Colonic mucosa (tissue), 4 donors: ENCODE results near the gene CA10. TPM values are rescaled to one million over a fixed set of nuclear protein-coding genes. Genes with fewer than 3 reads are reported as not detected.

Experiments used
- DNase-seq: peaks from one replicate; pipeline ENCODE4 v3.0.0-alpha.2; 2020
- H3K27ac ChIP-seq: fragments of 200-600 bp; one replicate; pipeline ENCODE4 v1.8.0; 2021
- H3K27me3 ChIP-seq: fragments of 200-600 bp; one replicate; pipeline ENCODE4 v1.8.0; 2021
- H3K36me3 ChIP-seq: fragments of 200-600 bp; one replicate; pipeline ENCODE4 v1.8.0; 2021
- H3K4me1 ChIP-seq: fragments of 200-600 bp; one replicate; pipeline ENCODE4 v1.8.0; 2021; ENCODE audit warnings: mild to moderate bottlenecking
- H3K4me3 ChIP-seq: fragments of 200-600 bp; one replicate; pipeline ENCODE4 v1.8.0; 2021
- H3K9ac ChIP-seq, 2 donors: one replicate each; pipeline ENCODE4 v1.7.0; 2013; ENCODE audit warnings: control low read depth in 2 of 2, low read depth in 2 of 2, low read length in 2 of 2
- H3K9me3 ChIP-seq: fragments of 200-600 bp; one replicate; pipeline ENCODE4 v1.8.0; 2021
- intact Hi-C: fragments of 100-400 bp; cut with DNase I; formaldehyde crosslinking; loops from one replicate; pipeline ENCODE4 v1.14.1; 2022
- total RNA-seq, 2 donors: library from RNA; stranded (reverse); fragmentation: NEBNext Ultra II Directional in 1 of 2; extraction: Animal tissue kit (Norgen Biotek cat#: 25700) in 1 of 2; gene quantifications; one replicate each; pipeline ENCODE4 v1.2.1, GENCODE V29; 2021
- TF ChIP-seq, protein P1 (sequence below): fragments of 200-600 bp; IDR thresholded peaks from one replicate; pipeline ENCODE4 v1.8.0; 2022; ENCODE audit warnings: antibody characterized with exemption, mild to moderate bottlenecking
- donor health status: healthy.
- donor health status: DM: no; HTN: no; CAD: no.
- donor health status: DM: no; HTN: no; CAD: no.

CA10 gene
- total RNA-seq, 2 donors from 2014 or later, result 0.27 to 0.52 TPM

DNA sequence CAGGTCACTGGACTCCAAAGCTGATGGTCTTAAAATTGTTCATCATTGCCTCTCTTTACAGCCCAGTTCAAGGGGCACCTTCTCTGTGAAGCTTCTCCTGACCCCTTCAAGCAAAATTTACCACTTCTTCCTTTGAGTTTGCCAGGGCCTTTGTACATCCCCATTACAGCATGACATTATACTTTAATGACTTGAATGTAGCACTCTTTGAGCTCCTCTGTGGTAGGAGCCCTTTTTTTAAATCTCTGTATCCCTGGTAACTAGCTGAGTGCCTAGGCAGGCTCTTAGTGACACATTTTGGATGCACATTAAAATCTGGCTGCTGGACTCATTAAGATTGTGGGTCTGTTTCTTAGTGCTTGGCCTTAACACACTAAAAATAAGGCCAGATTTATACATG is 412.1 kb downstream of the CA10 start:
- Histone ChIP-seq H3K27me3 (no peaks in the 10 kb centered on the region), H3K27ac (no peak overlapping the region), H3K9me3 (no peaks in the 10 kb centered on the region), H3K4me1 (no peaks in the 10 kb centered on the region), H3K36me3 (no peaks in the 10 kb centered on the region), H3K4me3 (no peak overlapping the region), H3K9ac (no peak overlapping the region)
- TF ChIP-seq, protein P1, sequence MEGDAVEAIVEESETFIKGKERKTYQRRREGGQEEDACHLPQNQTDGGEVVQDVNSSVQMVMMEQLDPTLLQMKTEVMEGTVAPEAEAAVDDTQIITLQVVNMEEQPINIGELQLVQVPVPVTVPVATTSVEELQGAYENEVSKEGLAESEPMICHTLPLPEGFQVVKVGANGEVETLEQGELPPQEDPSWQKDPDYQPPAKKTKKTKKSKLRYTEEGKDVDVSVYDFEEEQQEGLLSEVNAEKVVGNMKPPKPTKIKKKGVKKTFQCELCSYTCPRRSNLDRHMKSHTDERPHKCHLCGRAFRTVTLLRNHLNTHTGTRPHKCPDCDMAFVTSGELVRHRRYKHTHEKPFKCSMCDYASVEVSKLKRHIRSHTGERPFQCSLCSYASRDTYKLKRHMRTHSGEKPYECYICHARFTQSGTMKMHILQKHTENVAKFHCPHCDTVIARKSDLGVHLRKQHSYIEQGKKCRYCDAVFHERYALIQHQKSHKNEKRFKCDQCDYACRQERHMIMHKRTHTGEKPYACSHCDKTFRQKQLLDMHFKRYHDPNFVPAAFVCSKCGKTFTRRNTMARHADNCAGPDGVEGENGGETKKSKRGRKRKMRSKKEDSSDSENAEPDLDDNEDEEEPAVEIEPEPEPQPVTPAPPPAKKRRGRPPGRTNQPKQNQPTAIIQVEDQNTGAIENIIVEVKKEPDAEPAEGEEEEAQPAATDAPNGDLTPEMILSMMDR, result no peak
- DNase-seq, result no peak
- intact Hi-C loops, result no loop called here

DNA sequence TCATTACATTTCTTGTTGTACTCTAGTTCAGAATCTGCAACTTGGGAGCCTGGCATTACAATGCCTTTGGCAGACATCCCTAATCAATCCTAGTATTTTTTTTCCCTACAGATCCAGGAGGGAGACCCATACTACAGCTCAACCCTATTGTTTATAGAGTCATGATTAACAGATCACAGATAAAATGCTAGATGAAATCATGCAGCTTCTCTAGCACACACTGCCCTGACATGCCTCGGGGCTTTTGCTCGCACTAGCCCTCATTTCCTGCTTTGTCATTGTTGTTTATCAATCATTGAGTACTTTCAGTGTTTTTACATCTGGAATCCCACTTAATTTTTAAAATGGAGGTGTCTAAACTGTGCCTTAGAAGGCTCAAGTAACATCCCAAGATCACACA is 412.5 kb downstream of the CA10 start:
- Histone ChIP-seq H3K4me3 (no peak overlapping the region), H3K27me3 (no peaks in the 10 kb centered on the region), H3K9ac (no peak overlapping the region), H3K36me3 (no peaks in the 10 kb centered on the region), H3K4me1 (no peaks in the 10 kb centered on the region), H3K27ac (no peak overlapping the region), H3K9me3 (no peaks in the 10 kb centered on the region)
- TF ChIP-seq, protein P1, result no peak
- intact Hi-C loops, result no loop called here
- no peak for DNase-seq

DNA sequence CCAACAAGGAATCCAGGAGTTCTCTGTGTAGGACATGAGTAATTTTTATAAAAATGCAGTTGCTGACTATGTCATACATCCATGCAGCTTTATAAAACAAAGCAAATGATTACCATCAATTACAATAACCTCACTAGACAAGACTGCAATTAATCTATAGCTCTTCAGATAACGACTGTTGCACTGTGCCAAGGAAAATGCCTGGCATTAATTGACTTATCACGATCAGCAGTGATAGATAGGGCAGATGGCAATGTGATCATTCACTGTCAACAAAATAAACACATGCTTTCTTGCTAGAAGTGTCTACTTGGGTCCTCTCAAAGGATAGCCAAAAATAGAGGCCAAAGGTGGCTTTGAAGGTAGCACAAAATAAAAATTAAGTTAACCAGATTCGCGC is 415.0 kb downstream of the CA10 start:
- Histone ChIP-seq H3K27me3 (no peaks in the 10 kb centered on the region), H3K9me3 (no peaks in the 10 kb centered on the region), H3K9ac (no peak overlapping the region), H3K27ac (no peak overlapping the region), H3K4me3 (no peak overlapping the region), H3K4me1 (no peaks in the 10 kb centered on the region), H3K36me3 (no peaks in the 10 kb centered on the region)
- intact Hi-C loops, result no loop called here
- TF ChIP-seq, protein P1, result no peak
- no peak for DNase-seq

DNA sequence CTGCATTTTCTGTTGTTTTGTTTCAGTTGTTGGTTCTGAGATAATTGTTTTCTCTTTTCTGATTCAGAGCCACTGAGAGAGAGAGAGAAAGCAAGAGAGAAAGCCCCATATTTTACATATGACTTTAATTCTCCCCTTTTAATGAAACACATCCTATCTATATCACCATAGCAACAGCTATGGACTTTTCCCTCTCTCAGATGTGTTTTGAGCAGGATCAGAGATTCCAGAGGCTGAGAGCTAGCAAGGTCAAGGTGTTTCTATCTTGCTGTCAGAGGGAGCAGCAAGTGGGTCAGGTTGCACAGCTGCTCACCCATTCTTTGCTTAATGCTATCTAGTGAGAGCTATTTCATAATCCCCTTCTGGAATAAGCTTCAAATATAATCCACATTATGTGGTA is 415.9 kb downstream of the CA10 start:
- H3K9ac ChIP-seq, result no peak overlapping the region
- no peak overlapping the region for H3K4me3 ChIP-seq
- intact Hi-C loops, result no loop called here
- H3K27me3 ChIP-seq, result no peaks in the 10 kb centered on the region
- TF ChIP-seq, protein P1, result no peak
- no peaks in the 10 kb centered on the region for H3K9me3 ChIP-seq
- no peak overlapping the region for H3K27ac ChIP-seq
- no peaks in the 10 kb centered on the region for H3K4me1 ChIP-seq
- H3K36me3 ChIP-seq, result no peaks in the 10 kb centered on the region
- DNase-seq, result no peak

DNA sequence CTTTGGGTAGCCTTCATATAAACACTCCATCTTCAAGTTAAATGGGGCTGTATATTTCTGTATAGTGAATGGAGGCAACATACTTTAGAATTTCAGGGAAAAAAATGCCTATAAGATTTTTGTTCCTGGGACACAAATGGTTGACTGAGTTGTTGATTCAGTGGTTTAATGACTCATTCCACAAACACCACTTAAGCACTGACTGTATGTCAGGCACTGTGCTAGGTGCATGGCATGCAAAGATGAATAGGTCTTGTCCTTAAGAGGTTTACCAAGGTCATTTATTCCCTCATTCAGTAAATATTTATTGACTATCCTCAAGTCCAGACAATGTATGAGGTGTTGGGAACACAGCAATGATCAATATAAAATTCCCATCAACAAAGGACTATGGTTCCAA is 417.1 kb downstream of the CA10 start:
- DNase-seq, result no peak
- Histone ChIP-seq H3K36me3 (no peaks in the 10 kb centered on the region), H3K27me3 (no peaks in the 10 kb centered on the region), H3K4me3 (no peak overlapping the region), H3K27ac (no peak overlapping the region), H3K9me3 (no peaks in the 10 kb centered on the region), H3K9ac (no peak overlapping the region), H3K4me1 (no peaks in the 10 kb centered on the region)
- TF ChIP-seq, protein P1, result no peak
- intact Hi-C loops, result no loop called here

DNA sequence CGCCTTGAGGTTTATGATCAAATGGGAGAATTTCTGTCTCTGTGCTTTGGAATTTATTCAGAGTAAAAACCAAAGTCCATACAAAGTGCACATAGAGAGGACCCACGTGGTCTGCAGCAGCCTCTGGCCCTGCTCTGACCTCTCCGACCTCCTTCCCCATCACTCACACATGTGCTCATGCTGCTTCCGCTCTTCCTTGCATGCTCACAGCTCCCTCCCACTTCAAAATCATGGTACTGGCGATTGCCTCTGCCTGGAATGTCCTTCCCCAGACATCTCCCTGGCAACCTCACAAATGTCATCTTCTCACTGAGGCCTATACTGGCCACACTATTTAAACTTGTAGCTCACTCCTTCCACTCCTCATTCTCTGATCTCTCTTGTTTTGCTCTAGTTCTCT is 418.0 kb downstream of the CA10 start:
- Histone ChIP-seq H3K9ac (no peak overlapping the region), H3K9me3 (no peaks in the 10 kb centered on the region), H3K4me1 (no peaks in the 10 kb centered on the region), H3K27me3 (no peaks in the 10 kb centered on the region), H3K27ac (no peak overlapping the region), H3K36me3 (no peaks in the 10 kb centered on the region), H3K4me3 (no peak overlapping the region)
- intact Hi-C loops, result no loop called here
- TF ChIP-seq, protein P1, result no peak
- DNase-seq, result no peak
